ENCODE measurements around the gene KLHDC10.
A peak's percentile ranks its signal among the peaks of the same experiment; 100 is the strongest.
"Not testable (repeated sequence)": the region's sequence is repeated elsewhere in the genome, so short reads cannot be mapped to it uniquely, and the experiment has no call there.

The KLHDC10 gene

GRCh38 chr7:130069978-130070860 lies at the start of gene KLHDC10:
TSS of gene KLHDC10 (plus strand) at chr7:130070534. CDS start at chr7:130070644, 110 bp downstream.
- DNase-seq: peak; percentile 97

GRCh38 chr7:130021105-130021834 lies 49.1 kb upstream of the KLHDC10 start:
- DNase-seq: peak; percentile 25

GRCh38 chr7:130022115-130022514 lies 48.2 kb upstream of the KLHDC10 start:
- no peak for DNase-seq

- no peak for DNase-seq
Measured at GRCh38 chr7:130022623-130023175, 47.6 kb upstream of the KLHDC10 start.

GRCh38 chr7:130024390-130024789 lies 45.9 kb upstream of the KLHDC10 start:
- DNase-seq: no peak

GRCh38 chr7:130032698-130033097 lies 37.6 kb upstream of the KLHDC10 start:
- DNase-seq: no peak

GRCh38 chr7:130037703-130038102 lies 32.6 kb upstream of the KLHDC10 start:
- DNase-seq: no peak

- DNase-seq: no peak
Measured at GRCh38 chr7:130040576-130040975, 29.8 kb upstream of the KLHDC10 start.

- DNase-seq: no peak
Measured at GRCh38 chr7:130047831-130048230, 22.5 kb upstream of the KLHDC10 start.

GRCh38 chr7:130048906-130049305 lies 21.4 kb upstream of the KLHDC10 start:
- no peak for DNase-seq

GRCh38 chr7:130052250-130052649 lies 18.1 kb upstream of the KLHDC10 start:
- not testable (repeated sequence) for DNase-seq

- not testable (repeated sequence) for DNase-seq
Measured at GRCh38 chr7:130055198-130055597, 15.1 kb upstream of the KLHDC10 start.

GRCh38 chr7:130062246-130062645 lies 8.1 kb upstream of the KLHDC10 start:
- DNase-seq: no peak

- peak; percentile 5 for DNase-seq
Measured at GRCh38 chr7:130063036-130063435, 7.3 kb upstream of the KLHDC10 start.

- DNase-seq: not testable (repeated sequence)
Measured at GRCh38 chr7:130064580-130064926, 5.8 kb upstream of the KLHDC10 start.

GRCh38 chr7:130065500-130066152 lies 4.7 kb upstream of the KLHDC10 start:
- no peak for DNase-seq

- DNase-seq: no peak
Measured at GRCh38 chr7:130069179-130069977, 956 bp upstream of the KLHDC10 start.

- DNase-seq: no peak
Measured at GRCh38 chr7:130070861-130071622, 708 bp downstream of the KLHDC10 start.

- peak; percentile 84 for DNase-seq
Measured at GRCh38 chr7:130071701-130072622, 1.6 kb downstream of the KLHDC10 start.

GRCh38 chr7:130079846-130080394 lies 9.6 kb downstream of the KLHDC10 start:
- DNase-seq: no peak
